HG03460 (cell line): ENCODE data around the gene HIRA.
"Not testable (repeated sequence)": the region's sequence is repeated elsewhere in the genome, so short reads cannot be mapped to it uniquely, and the experiment has no call there.

Source experiments
- ATAC-seq: cut with Tn5 transposase; IDR thresholded peaks from one replicate; pipeline ENCODE4 v1.9.1; 2021; ENCODE audit not compliant: unreplicated experiment

The HIRA gene

GRCh38 chr22:19331474-19331873, 100.1 kb downstream of the HIRA start:
- no peak for ATAC-seq

DNA sequence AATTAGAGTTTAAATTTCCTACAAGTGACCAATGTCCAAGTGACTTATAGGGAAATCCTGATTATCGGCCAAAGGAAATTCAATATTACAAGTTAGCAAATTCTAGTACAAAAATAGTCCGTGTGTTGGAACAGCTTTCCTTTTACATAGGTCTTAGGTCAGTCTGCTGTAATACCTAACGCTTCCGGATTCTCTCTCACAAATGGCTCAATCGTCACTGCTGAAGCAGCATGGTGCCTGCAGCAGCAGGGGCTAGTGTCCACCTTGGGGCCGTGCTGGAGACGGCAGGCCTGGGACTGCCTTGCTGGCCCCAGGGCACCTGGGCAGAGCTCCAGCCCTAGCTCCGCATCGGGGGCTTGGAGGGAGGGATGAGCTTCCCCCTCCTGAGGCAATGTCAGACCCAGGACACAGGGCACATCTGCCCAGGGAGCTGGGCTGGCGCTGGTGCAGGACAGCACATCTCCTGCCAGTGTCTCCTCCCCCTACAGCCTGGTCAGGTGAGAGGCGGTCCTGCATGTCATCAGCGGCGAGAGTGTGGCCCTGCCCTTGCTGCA, 100.6 kb downstream of the HIRA start:
- ATAC-seq = no peak

DNA sequence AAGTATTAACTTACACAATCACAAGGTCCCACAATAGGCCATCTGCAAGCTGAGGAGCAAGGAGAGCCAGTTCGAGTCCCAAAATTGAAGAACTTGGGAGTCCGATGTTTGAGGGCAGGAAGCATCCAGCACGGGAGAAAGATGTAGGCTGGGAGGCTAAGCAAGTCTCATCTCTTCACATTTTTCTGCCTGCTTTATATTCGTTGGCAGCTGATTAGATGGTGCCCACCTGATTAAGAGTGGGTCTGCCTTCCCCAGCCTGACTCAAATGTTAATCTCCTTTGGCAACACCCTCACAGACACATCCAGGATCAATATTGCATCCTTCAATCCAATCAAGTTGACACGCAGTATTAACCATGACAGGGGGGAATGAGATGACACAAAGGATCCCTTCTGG, 101.3 kb downstream of the HIRA start:
- not testable (repeated sequence) for ATAC-seq

GRCh38 chr22:19329454-19329853, 102.1 kb downstream of the HIRA start:
- ATAC-seq = no peak

GRCh38 chr22:19325296-19325948, 106.1 kb downstream of the HIRA start:
- ATAC-seq = no peak

DNA sequence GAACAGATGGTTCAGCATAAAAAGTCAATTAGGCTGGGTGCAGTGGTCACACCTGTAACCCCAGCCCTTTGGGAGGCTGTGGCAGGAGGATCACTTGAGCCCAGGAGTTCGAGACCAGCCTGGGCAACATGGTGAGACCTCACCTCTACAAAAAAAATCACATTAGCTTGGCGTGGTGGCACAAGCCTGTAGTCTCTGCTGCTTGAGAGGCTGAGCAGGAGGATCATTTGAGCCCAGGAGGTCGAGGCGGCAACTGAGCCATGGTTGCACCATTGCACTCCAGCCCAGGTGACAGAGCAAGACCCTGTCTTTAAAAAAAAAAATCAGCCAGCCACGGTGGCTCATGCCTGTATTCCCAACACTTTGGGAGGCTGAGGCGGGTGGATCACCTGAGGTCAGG, 108.1 kb downstream of the HIRA start:
- ATAC-seq = not testable (repeated sequence)

GRCh38 chr22:19321757-19322156, 109.8 kb downstream of the HIRA start:
- no peak for ATAC-seq

- ATAC-seq = not testable (repeated sequence)
Observed at GRCh38 chr22:19320136-19320535, 111.4 kb downstream of the HIRA start.

- ATAC-seq = no peak
Observed at GRCh38 chr22:19319281-19319680, 112.3 kb downstream of the HIRA start.

GRCh38 chr22:19317865-19318264, 113.7 kb downstream of the HIRA start:
- ATAC-seq = no peak

- no peak for ATAC-seq
Observed at GRCh38 chr22:19307872-19308271, 123.7 kb downstream of the HIRA start.

GRCh38 chr22:19306535-19306934, 125.0 kb downstream of the HIRA start:
- not testable (repeated sequence) for ATAC-seq

- no peak for ATAC-seq
Observed at GRCh38 chr22:19304547-19304946, 127.0 kb downstream of the HIRA start.

- ATAC-seq = no peak
Observed at GRCh38 chr22:19303785-19304184, 127.7 kb downstream of the HIRA start.

DNA sequence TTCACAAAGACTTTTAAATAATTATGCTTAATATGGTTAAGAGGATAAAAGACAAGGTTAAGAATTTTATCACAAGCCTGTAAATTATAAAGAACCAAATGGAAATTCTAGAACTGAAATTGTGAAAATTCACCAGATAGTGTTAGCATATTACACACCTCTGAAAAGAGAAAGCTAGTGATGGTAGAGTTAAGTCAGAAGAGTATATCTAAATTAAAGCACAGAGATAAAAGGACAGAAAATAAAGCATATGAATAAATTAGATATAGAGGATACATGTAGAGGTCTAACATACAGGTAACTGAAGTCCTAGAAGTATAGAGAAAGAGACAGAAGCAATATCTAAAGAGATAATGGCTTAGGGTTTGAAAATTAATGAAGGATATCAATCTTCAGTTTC, 135.8 kb downstream of the HIRA start:
- ATAC-seq = no peak

DNA sequence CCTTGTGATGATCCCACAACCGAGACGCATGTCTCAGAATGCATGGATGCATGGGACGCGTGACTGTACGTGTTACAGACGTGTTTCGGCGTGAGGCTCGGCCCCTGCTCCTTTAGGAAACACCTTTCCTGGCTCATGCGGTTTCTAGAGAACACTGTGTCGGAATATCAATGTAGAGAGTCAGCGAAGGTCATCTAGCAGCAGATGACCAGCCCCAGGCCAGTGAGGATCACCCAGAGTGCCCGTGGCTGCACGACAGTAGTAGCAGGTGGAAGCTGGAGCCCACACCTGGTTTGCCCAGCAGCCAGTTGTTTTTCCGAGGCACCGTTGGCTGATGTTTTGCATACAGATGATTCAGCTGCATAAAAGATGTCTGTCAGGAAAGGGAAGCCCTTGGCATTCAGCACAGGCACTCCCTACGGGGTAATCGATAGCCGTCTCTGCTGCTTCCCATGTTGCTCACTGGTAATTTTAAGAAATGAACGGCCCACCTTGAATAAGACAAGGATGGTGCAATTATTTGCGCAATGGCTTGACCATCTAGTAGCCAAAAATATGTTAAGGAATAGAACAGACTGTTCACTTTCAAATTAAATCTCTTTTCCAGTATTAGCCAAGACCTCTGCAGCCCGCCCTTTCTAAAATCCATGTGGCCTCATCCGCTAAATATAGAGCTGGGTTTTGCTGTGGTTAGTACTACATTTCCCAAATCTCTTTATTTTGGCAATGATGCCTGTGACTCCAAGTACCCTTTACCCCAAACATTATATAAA, 138.9 kb downstream of the HIRA start:
- ATAC-seq = no peak

GRCh38 chr22:19291580-19292457, 139.7 kb downstream of the HIRA start, which contains the start of gene CLTCL1:
TSS of gene CLTCL1 (minus strand) at chr22:19291719. CDS start at chr22:19291641, 78 bp downstream.
- peak; percentile 56 for ATAC-seq

- ATAC-seq = peak; percentile 30
Observed at GRCh38 chr22:19291218-19291579, 140.3 kb downstream of the HIRA start.

- ATAC-seq = no peak
Observed at GRCh38 chr22:19290400-19291217, 140.9 kb downstream of the HIRA start.

- ATAC-seq = no peak
Observed at GRCh38 chr22:19289475-19290161, 141.9 kb downstream of the HIRA start.
